Activated B cell treated with CpG ODN at 0.5 μM for 24 hours (primary cell): Measurements from ENCODE around the gene GMPR. TPM values are rescaled to one million over a fixed set of nuclear protein-coding genes. Genes with fewer than 3 reads are reported as not detected.

ENCODE experiments used
- ATAC-seq: fragments of 200-7000 bp; cut with Tn5 transposase; one replicate; pipeline ENCODE4 v1.10.0; 2021; ENCODE audit warnings: low read depth, mild to moderate bottlenecking, moderate library complexity
- CTCF ChIA-PET: fragments of 350-600 bp; sonication (Branson Sonifier 250); formaldehyde crosslinking; loops from one replicate; lab custom pipeline; 2021; ENCODE audit warnings: antibody characterized with exemption; lab: Charles Lee
- POLR2A ChIA-PET: fragments of 350-600 bp; sonication (Branson Sonifier 250); formaldehyde crosslinking; loops from one replicate; lab custom pipeline; 2021; ENCODE audit warnings: antibody characterized with exemption; lab: Charles Lee
- DNase-seq: peaks from one replicate; pipeline ENCODE4 v3.0.0; 2022
- H3K27ac Mint-ChIP-seq: one replicate; pipeline ENCODE4 v1.8.0; 2020; ENCODE audit warnings: mixed read lengths
- H3K27me3 Mint-ChIP-seq: one replicate; pipeline ENCODE4 v1.8.0; 2021; ENCODE audit warnings: mixed read lengths
- H3K36me3 Mint-ChIP-seq: one replicate; pipeline ENCODE4 v1.8.0; 2021; ENCODE audit warnings: low read depth, mixed read lengths
- H3K4me1 Mint-ChIP-seq: one replicate; pipeline ENCODE4 v1.8.0; 2021; ENCODE audit warnings: mixed read lengths
- H3K4me3 Mint-ChIP-seq: one replicate; pipeline ENCODE4 v1.8.0; 2020; ENCODE audit warnings: mild to moderate bottlenecking, mixed read lengths
- H3K9me3 Mint-ChIP-seq: one replicate; pipeline ENCODE4 v1.8.0; 2020; ENCODE audit warnings: mixed read lengths
- intact Hi-C: fragments of 100-400 bp; cut with micrococcal nuclease; formaldehyde crosslinking; loops from one replicate; pipeline ENCODE4 v1.15.1; 2024
- total RNA-seq: library from RNA; stranded (reverse); gene quantifications from 2 replicates; pipeline ENCODE4 v1.2.3, GENCODE V29; 2022
- TF ChIP-seq, protein P1 (sequence below): fragments of 200-600 bp; IDR thresholded peaks from one replicate; pipeline ENCODE4 v1.8.0; 2022; ENCODE audit warnings: antibody characterized with exemption, mild to moderate bottlenecking

GMPR gene
- total RNA-seq, 1 donor from 2014 or later, result 0.47 TPM

DNA sequence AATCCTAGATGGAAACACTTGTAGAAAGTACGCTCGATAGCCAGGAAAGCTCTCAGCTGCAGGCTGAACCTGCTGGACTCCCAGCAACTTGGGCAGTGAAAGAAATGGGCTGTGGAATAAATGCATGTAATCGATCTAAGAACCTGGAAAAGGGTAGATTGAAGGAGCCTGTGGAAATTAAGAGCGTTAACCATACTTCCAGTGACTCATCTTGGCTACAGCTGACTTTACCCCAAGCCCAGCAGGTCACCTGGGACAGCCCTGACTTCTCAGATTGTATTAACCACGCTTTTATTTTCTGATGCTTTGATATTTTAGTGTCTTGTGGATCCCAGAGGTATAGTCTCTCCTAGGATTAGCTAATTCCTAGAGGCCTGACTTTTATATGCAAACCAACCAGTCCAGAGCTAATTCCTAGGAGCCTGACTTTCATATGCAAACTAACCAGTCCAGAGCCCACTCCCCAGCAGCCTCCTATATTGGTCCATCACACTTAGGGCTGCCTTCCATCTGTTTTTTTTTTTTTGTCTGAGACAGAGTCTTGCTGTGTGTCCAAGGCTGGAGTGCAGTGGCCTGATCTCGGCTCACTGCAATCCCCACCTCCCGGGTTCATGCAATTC is 86.3 kb downstream of the GMPR start:
- TF ChIP-seq, protein P1, sequence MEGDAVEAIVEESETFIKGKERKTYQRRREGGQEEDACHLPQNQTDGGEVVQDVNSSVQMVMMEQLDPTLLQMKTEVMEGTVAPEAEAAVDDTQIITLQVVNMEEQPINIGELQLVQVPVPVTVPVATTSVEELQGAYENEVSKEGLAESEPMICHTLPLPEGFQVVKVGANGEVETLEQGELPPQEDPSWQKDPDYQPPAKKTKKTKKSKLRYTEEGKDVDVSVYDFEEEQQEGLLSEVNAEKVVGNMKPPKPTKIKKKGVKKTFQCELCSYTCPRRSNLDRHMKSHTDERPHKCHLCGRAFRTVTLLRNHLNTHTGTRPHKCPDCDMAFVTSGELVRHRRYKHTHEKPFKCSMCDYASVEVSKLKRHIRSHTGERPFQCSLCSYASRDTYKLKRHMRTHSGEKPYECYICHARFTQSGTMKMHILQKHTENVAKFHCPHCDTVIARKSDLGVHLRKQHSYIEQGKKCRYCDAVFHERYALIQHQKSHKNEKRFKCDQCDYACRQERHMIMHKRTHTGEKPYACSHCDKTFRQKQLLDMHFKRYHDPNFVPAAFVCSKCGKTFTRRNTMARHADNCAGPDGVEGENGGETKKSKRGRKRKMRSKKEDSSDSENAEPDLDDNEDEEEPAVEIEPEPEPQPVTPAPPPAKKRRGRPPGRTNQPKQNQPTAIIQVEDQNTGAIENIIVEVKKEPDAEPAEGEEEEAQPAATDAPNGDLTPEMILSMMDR, result no peak
- intact Hi-C loops, result no loop called here
- POLR2A ChIA-PET, result no interaction called here
- CTCF ChIA-PET, result interaction anchor here (0.6 to 1.3 kb wide), 2 partner anchors 38 to 437 kb away, joined by 3 read pairs; no protein-coding TSS in a partner anchor
- DNase-seq (no peak), ATAC-seq (no peak)
- Mint-ChIP-seq H3K4me3 (no peak overlapping the region), H3K9me3 (no peaks in the 10 kb centered on the region), H3K27ac (no peak overlapping the region), H3K27me3 (no peaks in the 10 kb centered on the region), H3K4me1 (peaks cover 36% of the 10 kb centered on the region), H3K36me3 (peaks cover 12% of the 10 kb centered on the region)

DNA sequence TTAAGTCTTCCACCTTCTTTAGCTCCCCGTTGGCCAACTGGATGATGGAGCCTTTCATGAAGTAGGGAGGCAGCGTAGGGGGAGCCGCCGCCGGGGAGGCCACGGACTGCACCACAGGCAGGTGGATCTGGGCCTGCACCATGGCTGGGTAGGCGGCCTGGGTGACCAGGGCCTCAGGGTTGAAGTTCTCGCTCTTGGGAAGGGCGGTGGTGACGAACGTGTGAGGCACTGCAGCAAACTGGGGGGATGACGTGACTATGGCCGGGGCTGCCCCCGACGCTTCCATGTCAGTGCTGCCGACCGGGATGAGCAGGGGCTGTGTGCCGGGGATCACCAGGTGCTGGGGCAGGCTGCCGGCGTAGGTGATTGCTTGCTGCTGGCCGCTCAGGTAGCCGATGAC is 88.1 kb downstream of the GMPR start:
- ChIA-PET CTCF (no interaction called here), POLR2A (no interaction called here)
- peaks cover 28% of the 10 kb centered on the region for H3K4me1 Mint-ChIP-seq
- intact Hi-C loops, result no loop called here
- no peak overlapping the region for H3K27ac Mint-ChIP-seq
- TF ChIP-seq, protein P1, result no peak
- no peaks in the 10 kb centered on the region for H3K9me3 Mint-ChIP-seq
- DNase-seq, result no peak
- no peaks in the 10 kb centered on the region for H3K27me3 Mint-ChIP-seq
- no peak overlapping the region for H3K4me3 Mint-ChIP-seq
- ATAC-seq, result no peak
- H3K36me3 Mint-ChIP-seq, result peaks cover 12% of the 10 kb centered on the region

DNA sequence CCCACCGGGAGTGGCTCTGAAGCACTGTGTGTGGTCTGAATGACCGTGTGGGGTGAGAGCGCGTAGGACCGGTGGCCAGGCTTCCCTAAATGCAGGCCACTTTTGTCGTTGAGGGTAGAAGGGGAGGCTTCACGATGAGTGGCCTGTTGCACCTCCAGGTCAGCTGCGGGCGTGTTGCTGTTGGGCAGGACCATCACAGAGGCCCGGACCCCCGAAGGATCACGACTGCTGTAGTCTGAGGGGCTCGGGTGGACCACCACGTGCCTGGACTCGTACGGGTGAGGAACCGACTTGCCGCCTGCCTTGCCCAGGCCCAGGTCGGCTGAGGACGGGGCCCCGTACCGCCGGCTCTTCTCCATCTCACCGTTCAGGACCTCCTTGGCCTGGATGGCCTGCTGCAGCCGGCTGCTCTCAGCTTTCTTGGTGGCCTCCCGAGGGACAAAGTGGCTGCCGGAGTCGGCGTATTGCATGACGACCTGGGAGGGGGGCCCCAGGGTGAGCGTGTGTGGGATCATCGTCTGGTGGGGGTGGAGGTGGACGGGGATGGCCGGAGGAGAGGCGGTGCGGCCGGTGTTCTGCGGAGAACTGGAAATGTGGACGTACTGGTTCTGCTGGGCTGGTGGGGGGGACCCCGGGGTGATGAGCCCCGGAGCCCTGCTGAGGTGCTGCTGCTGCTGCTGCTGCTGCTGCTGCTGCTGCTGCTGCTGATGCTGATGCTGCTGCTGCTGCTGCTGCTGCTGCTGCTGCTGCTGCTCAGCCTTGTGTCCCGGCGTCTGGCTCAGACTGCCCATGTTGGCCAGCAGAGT is 88.8 kb downstream of the GMPR start:
- no peaks in the 10 kb centered on the region for H3K27me3 Mint-ChIP-seq
- ChIA-PET POLR2A (no interaction called here), CTCF (no interaction called here)
- intact Hi-C loops, result no loop called here
- H3K9me3 Mint-ChIP-seq, result no peaks in the 10 kb centered on the region
- H3K4me1 Mint-ChIP-seq, result peaks cover 24% of the 10 kb centered on the region
- no peak for ATAC-seq
- H3K36me3 Mint-ChIP-seq, result peaks cover 12% of the 10 kb centered on the region
- no peak overlapping the region for H3K4me3 Mint-ChIP-seq
- TF ChIP-seq, protein P1, result no peak
- H3K27ac Mint-ChIP-seq, result no peak overlapping the region
- DNase-seq, result no peak

DNA sequence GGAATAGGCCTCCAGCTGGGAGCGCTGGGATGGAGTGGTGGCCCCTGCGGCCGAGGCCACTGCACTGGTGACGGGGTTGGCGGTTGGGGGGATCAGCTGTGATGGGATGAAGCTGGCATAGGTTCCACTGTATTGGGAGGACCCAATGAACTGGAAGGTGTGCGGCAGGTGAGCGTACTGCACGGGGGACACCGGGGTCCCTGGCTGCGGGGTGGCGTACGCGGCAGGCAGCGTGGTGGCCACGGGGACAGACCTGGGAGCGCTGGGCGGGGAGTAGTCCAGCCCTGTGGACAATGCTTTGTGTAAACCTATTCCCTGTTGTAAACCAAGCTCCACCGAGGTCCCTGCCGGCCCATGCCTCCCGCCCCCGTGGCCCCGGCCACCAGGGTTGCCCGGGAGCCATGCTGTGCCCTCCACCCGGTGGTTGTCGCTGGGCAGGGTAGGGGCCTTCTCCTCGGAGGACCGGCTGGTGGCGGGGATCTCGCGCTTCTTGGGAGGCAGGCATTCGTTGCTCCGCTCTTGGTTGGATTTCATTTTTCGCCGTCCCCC is 89.5 kb downstream of the GMPR start:
- CTCF ChIA-PET, result no interaction called here
- H3K36me3 Mint-ChIP-seq, result peaks cover 12% of the 10 kb centered on the region
- intact Hi-C loops, result no loop called here

More for the DNA sequence above, 89.5 kb downstream of the GMPR start:
- no peaks in the 10 kb centered on the region for H3K27me3 Mint-ChIP-seq
- TF ChIP-seq, protein P1, result no peak
- POLR2A ChIA-PET, result no interaction called here
- no peak for ATAC-seq
- no peak for DNase-seq
- no peaks in the 10 kb centered on the region for H3K9me3 Mint-ChIP-seq
- H3K4me1 Mint-ChIP-seq, result peaks cover 18% of the 10 kb centered on the region
- H3K4me3 Mint-ChIP-seq, result no peak overlapping the region
- H3K27ac Mint-ChIP-seq, result no peak overlapping the region
